Neuronal stem cell (in vitro differentiated cells): ENCODE results near the gene QRICH2.

Source experiments
- DNase-seq: peaks from one replicate; pipeline ENCODE4 v3.0.0-alpha.2; 2013; ENCODE audit warnings: low spot score
- H2AFZ ChIP-seq: one replicate; pipeline ENCODE4 v1.6.1; 2013; ENCODE audit warnings: mild to moderate bottlenecking, low read length, inconsistent platforms
- H2AK5ac ChIP-seq: 2 replicates; pipeline ENCODE4 v1.6.1; 2013; ENCODE audit warnings: low read depth, mild to moderate bottlenecking, inconsistent platforms, low read length, moderate library complexity, mixed read lengths
- H2BK120ac ChIP-seq: 2 replicates; pipeline ENCODE4 v1.6.1; 2013; ENCODE audit warnings: low read depth, mild to moderate bottlenecking, inconsistent platforms, low read length, moderate library complexity, mixed read lengths
- H2BK12ac ChIP-seq: one replicate; pipeline ENCODE4 v1.6.1; 2013; ENCODE audit warnings: low read length, inconsistent platforms
- H2BK15ac ChIP-seq: 2 replicates; pipeline ENCODE4 v1.6.1; 2013; ENCODE audit warnings: mild to moderate bottlenecking, low read length, inconsistent platforms, mixed read lengths
- H2BK5ac ChIP-seq: one replicate; pipeline ENCODE4 v1.6.1; 2013; ENCODE audit warnings: inconsistent platforms, mild to moderate bottlenecking, low read length, moderate library complexity
- H3K14ac ChIP-seq: one replicate; pipeline ENCODE4 v1.6.1; 2013; ENCODE audit warnings: low read length, inconsistent platforms
- H3K18ac ChIP-seq: 2 replicates; pipeline ENCODE4 v1.6.1; 2013; ENCODE audit warnings: low read length, inconsistent platforms
- H3K23ac ChIP-seq: 2 replicates; pipeline ENCODE4 v1.6.1; 2013; ENCODE audit warnings: low read depth, mild to moderate bottlenecking, mixed read lengths, low read length, inconsistent platforms; ENCODE audit not compliant: poor library complexity
- H3K27ac ChIP-seq: replicated peaks from 3 replicates; pipeline ENCODE4 v1.5.1; 2013; ENCODE audit warnings: low read length, inconsistent platforms
- H3K27me3 ChIP-seq, 3 experiments: 2 replicates each; pipeline ENCODE4 v1.6.1; 2013; ENCODE audit warnings: low read length in 3 of 3, mild to moderate bottlenecking in 2 of 3, inconsistent platforms in 1 of 3, low read depth in 1 of 3, mixed read lengths in 1 of 3, moderate library complexity in 1 of 3; ENCODE audit not compliant: control insufficient read depth in 3 of 3, insufficient read depth in 3 of 3
- H3K36me3 ChIP-seq, 2 donors: replicated peaks in 1 of 2; 2 replicates each; pipeline ENCODE4 v1.6.1; 2013; ENCODE audit warnings: low read length in 2 of 2; ENCODE audit not compliant: control insufficient read depth in 2 of 2, insufficient read depth in 2 of 2
- H3K4ac ChIP-seq: 2 replicates; pipeline ENCODE4 v1.6.1; 2013; ENCODE audit warnings: inconsistent platforms, mild to moderate bottlenecking, low read length, moderate library complexity
- H3K4me1 ChIP-seq, 2 donors: 1 replicate in 1 of 2; 2 replicates in 1 of 2; pipeline ENCODE4 v1.6.1; 2013; ENCODE audit warnings: low read length in 2 of 2, low read depth in 1 of 2; ENCODE audit not compliant: control insufficient read depth in 2 of 2, insufficient read depth in 1 of 2
- H3K4me2 ChIP-seq: one replicate; pipeline ENCODE4 v1.6.1; 2013; ENCODE audit warnings: mild to moderate bottlenecking, low read length, inconsistent platforms; ENCODE audit not compliant: insufficient read depth, poor library complexity, severe bottlenecking
- H3K4me3 ChIP-seq, 2 donors: 2 replicates each; pipeline ENCODE4 v1.5.1; 2013; ENCODE audit warnings: low read length in 2 of 2, mild to moderate bottlenecking in 2 of 2, inconsistent platforms in 1 of 2, moderate library complexity in 1 of 2
- H3K79me1 ChIP-seq: one replicate; pipeline ENCODE4 v1.6.1; 2013; ENCODE audit warnings: low read depth, mild to moderate bottlenecking, inconsistent platforms, low read length, moderate library complexity
- H3K9ac ChIP-seq: one replicate; pipeline ENCODE4 v1.6.1; 2013; ENCODE audit warnings: mild to moderate bottlenecking, low read depth, low read length, inconsistent platforms; ENCODE audit not compliant: poor library complexity
- H3K9me3 ChIP-seq, 2 donors: replicated peaks in 1 of 2; 2 replicates each; pipeline versions ENCODE3 to v1.6.1; 2013; ENCODE audit warnings: low read length in 2 of 2, mild to moderate bottlenecking in 2 of 2, inconsistent platforms in 1 of 2, low read depth in 1 of 2, mixed read lengths in 1 of 2, moderate library complexity in 1 of 2; ENCODE audit not compliant: control insufficient read depth in 2 of 2, insufficient read depth in 1 of 2
- H4K8ac ChIP-seq: one replicate; pipeline ENCODE4 v1.6.1; 2013; ENCODE audit warnings: low read depth, mild to moderate bottlenecking, inconsistent platforms, low read length, moderate library complexity
- H4K91ac ChIP-seq: one replicate; pipeline ENCODE4 v1.6.1; 2013; ENCODE audit warnings: low read length, low read depth, mild to moderate bottlenecking, inconsistent platforms; ENCODE audit not compliant: poor library complexity
- WGBS, 2 donors: extraction: QIAGEN DNeasy Blood & Tissue Kit; methylation state at CpG; one replicate each; pipeline ENCODE4 v1.1.7; 2013; ENCODE audit warnings: missing lambda C conversion rate in 2 of 2, mixed read lengths in 1 of 2; ENCODE audit not compliant: insufficient read length in 2 of 2, insufficient replicate concordance in 1 of 2; ENCODE audit errors: extremely low coverage in 2 of 2; 5-methylcytosine and 5-hydroxymethylcytosine counted together

Gene QRICH2

GRCh38 chr17:76267051-76267576, 41.0 kb downstream of the QRICH2 start:
- Histone ChIP-seq H3K4ac (no peak overlapping the region), H4K8ac (no peak overlapping the region), H3K79me1 (peaks cover 14% of the 10 kb centered on the region), H2BK5ac (no peak overlapping the region), H3K23ac (no peak overlapping the region), H3K4me3 (peak overlapping the region in 1 of 2 donors; percentile 70), H3K18ac (no peak overlapping the region), H2BK12ac (no peak overlapping the region), H3K9ac (no peak overlapping the region), H3K36me3 (peaks cover 8 to 51% of the 10 kb centered on the region in 2 donors), H4K91ac (no peak overlapping the region), H3K4me1 (peaks cover 22 to 37% of the 10 kb centered on the region in 2 donors), H2AFZ (no peak overlapping the region), H3K9me3 (peaks cover 0 to 1% of the 10 kb centered on the region in 2 donors), H3K27ac (no peak overlapping the region), H2BK15ac (no peak overlapping the region), H2BK120ac (no peak overlapping the region), H2AK5ac (no peak overlapping the region), H3K27me3 (no peaks in the 10 kb centered on the region), H3K4me2 (no peak overlapping the region), H3K14ac (no peak overlapping the region)
- no CpG with 5 or more reads among the region's 4 CpGs for WGBS, 2 donors
- no peak for DNase-seq

- Histone ChIP-seq H4K91ac (no peak overlapping the region), H3K27ac (no peak overlapping the region), H2BK120ac (no peak overlapping the region), H4K8ac (no peak overlapping the region), H3K27me3 (no peaks in the 10 kb centered on the region), H3K9me3 (peaks cover 0 to 1% of the 10 kb centered on the region in 2 donors), H3K4me3 (peak overlapping the region; percentile 70 to 98), H3K4ac (no peak overlapping the region), H2BK15ac (no peak overlapping the region), H3K4me2 (peak overlapping the region; percentile 52), H3K23ac (peak overlapping the region; percentile 60), H3K14ac (no peak overlapping the region), H3K79me1 (peaks cover 14% of the 10 kb centered on the region), H3K36me3 (peaks cover 8 to 47% of the 10 kb centered on the region in 2 donors), H3K18ac (peak overlapping the region; percentile 51), H2AFZ (peak overlapping the region; percentile 61), H2BK12ac (no peak overlapping the region), H3K9ac (peak overlapping the region; percentile 89), H2BK5ac (peak overlapping the region; percentile 1), H2AK5ac (no peak overlapping the region), H3K4me1 (peaks cover 21 to 38% of the 10 kb centered on the region in 2 donors)
- no CpG with 5 or more reads among the region's 12 CpGs for WGBS, 2 donors
- no peak for DNase-seq
These were observed 41.7 kb downstream of the QRICH2 start for GRCh38 chr17:76266244-76266938.

- peak overlapping the region; percentile 61 for H2AFZ ChIP-seq
- peak overlapping the region; percentile 94 for H3K18ac ChIP-seq
- no peak overlapping the region for H3K4ac ChIP-seq
- H3K27me3 ChIP-seq, result no peaks in the 10 kb centered on the region
- peak overlapping the region; percentile 70 to 98 for H3K4me3 ChIP-seq
- no peak overlapping the region for H4K91ac ChIP-seq
- H2BK120ac ChIP-seq, result no peak overlapping the region
- WGBS, 2 donors, result no CpG with 5 or more reads among the region's 76 CpGs
- peak overlapping the region; percentile 52 for H3K4me2 ChIP-seq
- H3K14ac ChIP-seq, result no peak overlapping the region
- H4K8ac ChIP-seq, result no peak overlapping the region
- H2AK5ac ChIP-seq, result peak overlapping the region; percentile 73
- no peak overlapping the region for H2BK12ac ChIP-seq
- peak overlapping the region; percentile 14 for H3K23ac ChIP-seq
- peaks cover 0 to 1% of the 10 kb centered on the region in 2 donors for H3K9me3 ChIP-seq
- DNase-seq, result peak; percentile 55
- H2BK5ac ChIP-seq, result peak overlapping the region; percentile 1
- peaks cover 12% of the 10 kb centered on the region for H3K79me1 ChIP-seq
- peak overlapping the region; percentile 93 for H3K9ac ChIP-seq
- H2BK15ac ChIP-seq, result no peak overlapping the region
- H3K27ac ChIP-seq, result no peak overlapping the region
- H3K4me1 ChIP-seq, result peaks cover 19 to 36% of the 10 kb centered on the region in 2 donors
- peaks cover 5 to 42% of the 10 kb centered on the region in 2 donors for H3K36me3 ChIP-seq
These were observed 42.3 kb downstream of the QRICH2 start for GRCh38 chr17:76265624-76266243.
